Right cardiac atrium (tissue), 5 donors: ENCODE measurements around the gene FAM120A. TPM values are rescaled to one million over a fixed set of nuclear protein-coding genes. Genes with fewer than 3 reads are reported as not detected.

Source experiments
- ATAC-seq, 2 donors: fragments of 200-7000 bp; cut with Tn5 transposase; one replicate each; pipeline versions ENCODE4 v1.8.0 to v1.9.1; 2020; ENCODE audit warnings: moderate library complexity in 2 of 2, mild to moderate bottlenecking in 1 of 2
- DNase-seq, 3 donors: peaks; one replicate each; pipeline ENCODE4 v3.0.0-alpha.2; 2020
- H3K27ac ChIP-seq: one replicate; pipeline ENCODE4 v1.5.1; 2013; ENCODE audit warnings: mild to moderate bottlenecking, low read length, control low read depth, moderate library complexity
- H3K27me3 ChIP-seq: one replicate; pipeline ENCODE4 v1.6.1; 2013; ENCODE audit not compliant: control insufficient read depth, insufficient read depth
- H3K4me1 ChIP-seq: one replicate; pipeline ENCODE4 v1.6.1; 2013; ENCODE audit warnings: low read length; ENCODE audit not compliant: control insufficient read depth, insufficient read depth
- H3K4me3 ChIP-seq: one replicate; pipeline ENCODE4 v1.5.1; 2013; ENCODE audit warnings: low read length, control low read depth
- H3K9me3 ChIP-seq: one replicate; pipeline ENCODE4 v1.6.1; 2013; ENCODE audit warnings: low read length; ENCODE audit not compliant: control insufficient read depth
- WGBS: extraction: QIAGEN DNeasy Blood & Tissue Kit; methylation state at CpG from one replicate; pipeline ENCODE4 v1.1.7; 2013; 5-methylcytosine and 5-hydroxymethylcytosine counted together
- intact Hi-C, 4 donors: fragments of 100-400 bp; cut with DNase I; formaldehyde crosslinking; loops; one replicate each; pipeline versions ENCODE4 v1.11.0 to v1.14.0; 2022 to 2023
- polyA plus RNA-seq: library from polyadenylated mRNA; stranded (reverse); fragments of 200-250 nt; gene quantifications from one replicate; pipeline ENCODE4 v1.2.3, GENCODE V29; 2013
- total RNA-seq, 4 donors: library from RNA; stranded (reverse); fragmentation: NEBNext Ultra II Directional; extraction: Animal tissue kit (Norgen Biotek cat#: 25700); gene quantifications; one replicate each; pipeline ENCODE4 v1.2.1, GENCODE V29; 2021
- donor health status: healthy with polysubstance abuse.
- donor health status: DM: no; HTN: yes; CAD: no.
- donor health status: DM: no; HTN: no; CAD: no.
- donor health status: DM: no; HTN: yes; CAD: no; lungs with severe emphysema.
- donor health status: DM: yes; HTN: yes; CAD: no.

Gene FAM120A
- total and polyA plus RNA-seq, 5 donors = 42.3 to 111 (median 86.6) TPM

DNA sequence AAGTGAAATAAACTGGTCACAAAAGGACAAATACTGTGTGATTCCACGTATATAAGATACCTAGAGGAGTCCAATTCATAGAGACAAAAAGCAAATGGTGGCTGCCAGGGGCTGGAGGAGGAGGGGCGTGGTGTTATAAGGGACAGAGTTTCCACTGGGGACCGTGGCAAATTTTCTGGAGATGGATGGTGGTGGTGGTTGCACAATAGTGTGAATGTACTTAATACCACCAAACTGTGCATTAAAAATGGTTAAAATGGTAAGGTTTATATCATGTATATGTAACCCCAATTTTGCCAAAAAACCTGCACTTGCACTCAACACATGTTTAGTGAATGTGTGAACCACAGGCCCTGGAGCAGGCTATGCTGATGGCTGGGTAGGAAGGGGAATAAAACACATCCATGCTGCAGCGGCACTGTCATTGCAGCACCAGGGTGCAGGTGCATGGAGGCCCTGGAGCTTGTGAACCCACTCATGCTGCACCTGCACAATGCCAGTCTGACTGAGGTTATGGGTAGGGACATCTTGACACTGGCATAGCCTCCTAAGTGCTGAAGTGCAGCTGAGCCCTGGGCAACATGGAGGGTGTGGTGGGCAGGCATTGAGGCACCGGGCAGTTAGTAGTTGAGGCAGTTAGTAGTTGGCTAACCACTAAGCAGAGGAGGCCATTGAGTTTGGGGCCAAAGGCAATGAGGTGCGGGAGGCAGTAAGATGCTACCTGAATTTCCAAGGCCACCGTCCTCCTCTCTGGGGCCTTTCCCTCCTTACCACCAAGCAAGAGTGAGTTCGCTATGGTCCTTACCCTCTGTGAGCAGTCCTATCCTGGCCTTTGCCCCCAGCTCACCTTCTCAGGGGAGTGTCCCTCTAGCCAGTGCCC is 121.4 kb downstream of the FAM120A start:
- WGBS = 96% methylated on average over 8 of the region's 8 CpGs
- H3K27ac ChIP-seq = no peak overlapping the region
- H3K4me1 ChIP-seq = no peaks in the 10 kb centered on the region
- no peaks in the 10 kb centered on the region for H3K27me3 ChIP-seq
- intact Hi-C loops = no loop called here
- no peak for DNase-seq
- H3K4me3 ChIP-seq = no peak overlapping the region
- H3K9me3 ChIP-seq = no peaks in the 10 kb centered on the region
- no peak for ATAC-seq

DNA sequence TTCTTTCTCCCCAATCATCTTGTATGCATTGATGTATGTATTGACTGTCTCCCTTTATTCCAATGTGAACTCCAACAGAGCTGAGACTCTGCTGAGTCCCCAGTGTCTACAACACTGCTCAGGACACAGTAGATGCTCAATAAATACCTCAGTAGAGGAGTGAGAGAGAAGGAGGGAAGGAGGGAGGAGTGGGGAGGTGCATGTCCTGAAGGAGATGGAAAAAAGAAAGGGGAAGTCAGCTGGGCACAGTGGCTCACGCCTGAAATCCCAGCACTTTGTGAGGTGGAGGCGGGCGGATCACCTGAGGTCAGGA is 122.0 kb downstream of the FAM120A start:
- ATAC-seq = no peak
- intact Hi-C loops = no loop called here
- no peaks in the 10 kb centered on the region for H3K4me1 ChIP-seq
- H3K27me3 ChIP-seq = no peaks in the 10 kb centered on the region
- no peaks in the 10 kb centered on the region for H3K9me3 ChIP-seq
- DNase-seq = no peak
- H3K4me3 ChIP-seq = no peak overlapping the region
- 95% methylated on average over 3 of the region's 3 CpGs for WGBS
- no peak overlapping the region for H3K27ac ChIP-seq

DNA sequence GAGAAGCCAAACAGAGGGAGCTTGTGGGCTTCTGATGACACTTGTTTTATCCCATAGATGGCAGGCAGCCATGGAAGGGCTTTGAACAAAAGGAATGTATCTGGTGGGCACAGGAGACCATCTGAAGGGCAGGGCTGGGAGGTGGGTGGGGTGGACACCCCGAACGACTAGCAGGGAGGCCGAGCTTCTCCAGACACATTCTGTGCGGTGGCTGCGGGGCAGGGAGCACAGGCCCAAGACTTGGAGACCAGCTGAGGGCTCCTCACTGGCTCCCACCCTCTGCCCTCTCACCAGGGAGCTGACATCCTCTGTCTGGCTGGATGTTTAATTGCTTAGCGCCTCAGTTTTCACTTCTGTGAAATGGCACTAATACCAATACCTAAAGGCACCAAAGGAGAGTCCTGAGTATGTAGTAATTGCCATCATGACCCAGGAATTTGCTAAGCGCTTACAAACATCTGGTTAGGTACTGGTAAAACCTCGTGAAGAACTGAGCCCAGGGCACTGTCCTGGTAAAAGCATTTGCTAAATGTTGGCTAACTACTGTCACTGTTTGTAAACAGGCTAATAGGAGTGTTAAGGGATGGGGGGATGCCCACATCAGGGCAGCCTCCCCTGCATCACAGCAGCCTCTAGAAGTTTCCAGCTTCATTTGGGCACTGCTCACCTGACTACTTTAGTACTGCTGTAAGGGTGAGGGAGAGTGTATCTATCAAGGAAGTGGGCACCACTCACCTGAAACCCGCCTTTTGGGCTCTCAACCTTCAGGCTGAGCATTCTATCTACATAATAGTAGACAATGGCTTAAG is 122.8 kb downstream of the FAM120A start:
- WGBS = 85% methylated on average over 9 of the region's 9 CpGs
- intact Hi-C loops = no loop called here
- Histone ChIP-seq H3K4me3 (no peak overlapping the region), H3K27ac (no peak overlapping the region), H3K4me1 (no peaks in the 10 kb centered on the region), H3K9me3 (no peaks in the 10 kb centered on the region), H3K27me3 (no peaks in the 10 kb centered on the region)
- no peak for ATAC-seq
- peak in 1 of 3 donors; percentile 39 for DNase-seq

DNA sequence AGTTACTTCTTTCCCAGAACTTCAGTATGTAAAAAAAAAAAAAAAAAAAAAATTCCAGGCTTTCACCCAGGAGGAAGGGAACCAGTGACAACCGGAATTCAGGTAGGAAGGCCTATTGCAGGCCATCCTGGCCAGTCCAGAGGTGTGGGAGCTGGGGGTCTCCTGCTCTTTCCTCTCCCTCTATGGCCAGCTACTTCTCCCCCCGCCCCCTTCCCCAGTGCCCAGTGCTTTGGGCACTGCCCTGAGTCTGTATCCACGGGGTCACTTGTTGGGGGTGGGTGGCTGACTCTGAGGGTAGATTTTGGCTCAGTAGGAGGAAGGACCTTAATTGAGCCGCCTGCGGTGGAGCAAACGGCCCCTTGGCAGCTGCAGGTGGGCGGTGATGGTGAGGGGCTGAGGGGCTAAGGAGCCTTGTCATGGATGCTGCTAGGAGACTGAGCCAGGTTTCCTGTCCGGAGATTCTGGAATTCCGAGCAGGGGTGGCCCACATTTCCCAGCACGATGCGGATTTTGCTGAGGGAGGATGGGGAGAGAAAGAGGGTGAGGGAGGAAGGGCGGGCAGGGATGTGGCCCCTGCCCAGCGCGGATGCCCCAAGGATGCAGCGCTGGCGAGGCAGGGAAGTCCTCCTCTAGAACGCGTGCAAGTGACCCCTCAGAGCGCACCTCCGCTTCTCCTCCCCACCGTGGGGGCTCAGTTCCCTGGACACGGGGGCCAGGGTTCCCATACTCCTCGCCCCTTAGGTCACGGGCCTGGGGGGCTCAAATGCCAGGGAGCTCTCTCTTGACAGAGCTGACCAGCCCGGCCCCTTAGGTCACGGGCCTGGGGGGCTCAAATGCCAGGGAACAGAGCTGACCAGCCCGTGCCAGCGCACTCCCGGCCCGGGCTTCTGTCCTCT is 123.7 kb downstream of the FAM120A start:
- Histone ChIP-seq H3K4me3 (peak overlapping the region; percentile 88), H3K9me3 (no peaks in the 10 kb centered on the region), H3K27ac (peak overlapping the region; percentile 65), H3K27me3 (no peaks in the 10 kb centered on the region), H3K4me1 (peaks cover 3% of the 10 kb centered on the region)
- DNase-seq (peak in 2 of 3 donors; percentile 62 to 63), ATAC-seq (peak; percentile 3 to 55)
- intact Hi-C loops = no loop called here
- 16% methylated on average over 30 of the region's 30 CpGs for WGBS

DNA sequence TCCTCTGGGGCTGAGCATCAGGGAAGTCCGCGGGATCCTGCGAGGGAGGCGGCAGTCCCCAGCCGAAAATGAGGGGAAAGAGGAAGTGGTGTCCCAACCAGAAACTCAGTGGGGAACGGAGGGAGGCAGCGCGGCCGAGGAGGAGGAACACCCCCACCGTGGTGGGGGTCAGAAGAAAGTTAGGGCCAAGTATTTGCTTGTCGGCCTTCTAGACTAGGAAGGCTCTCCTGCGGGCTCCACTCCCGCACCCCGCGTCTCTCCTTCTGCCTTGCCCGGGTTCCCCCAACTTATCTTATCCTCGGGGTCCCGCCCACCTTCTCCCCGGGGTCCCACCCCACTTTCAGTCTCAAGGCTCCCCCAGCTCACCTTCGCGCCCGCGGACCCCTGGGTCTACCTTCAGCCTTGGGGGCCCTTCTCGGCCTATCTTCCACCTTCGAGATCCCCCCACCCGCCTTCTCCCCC is 124.3 kb downstream of the FAM120A start:
- no peaks in the 10 kb centered on the region for H3K27me3 ChIP-seq
- under 1% methylated on average over 26 of the region's 26 CpGs for WGBS
- H3K4me1 ChIP-seq = peaks cover 6% of the 10 kb centered on the region
- H3K27ac ChIP-seq = peak overlapping the region; percentile 65
- no peaks in the 10 kb centered on the region for H3K9me3 ChIP-seq
- intact Hi-C loops = no loop called here
- peak; percentile 63 to 86 (median 86) for DNase-seq
- peak overlapping the region; percentile 88 for H3K4me3 ChIP-seq
- ATAC-seq = peak in 1 of 2 donors; percentile 28

DNA sequence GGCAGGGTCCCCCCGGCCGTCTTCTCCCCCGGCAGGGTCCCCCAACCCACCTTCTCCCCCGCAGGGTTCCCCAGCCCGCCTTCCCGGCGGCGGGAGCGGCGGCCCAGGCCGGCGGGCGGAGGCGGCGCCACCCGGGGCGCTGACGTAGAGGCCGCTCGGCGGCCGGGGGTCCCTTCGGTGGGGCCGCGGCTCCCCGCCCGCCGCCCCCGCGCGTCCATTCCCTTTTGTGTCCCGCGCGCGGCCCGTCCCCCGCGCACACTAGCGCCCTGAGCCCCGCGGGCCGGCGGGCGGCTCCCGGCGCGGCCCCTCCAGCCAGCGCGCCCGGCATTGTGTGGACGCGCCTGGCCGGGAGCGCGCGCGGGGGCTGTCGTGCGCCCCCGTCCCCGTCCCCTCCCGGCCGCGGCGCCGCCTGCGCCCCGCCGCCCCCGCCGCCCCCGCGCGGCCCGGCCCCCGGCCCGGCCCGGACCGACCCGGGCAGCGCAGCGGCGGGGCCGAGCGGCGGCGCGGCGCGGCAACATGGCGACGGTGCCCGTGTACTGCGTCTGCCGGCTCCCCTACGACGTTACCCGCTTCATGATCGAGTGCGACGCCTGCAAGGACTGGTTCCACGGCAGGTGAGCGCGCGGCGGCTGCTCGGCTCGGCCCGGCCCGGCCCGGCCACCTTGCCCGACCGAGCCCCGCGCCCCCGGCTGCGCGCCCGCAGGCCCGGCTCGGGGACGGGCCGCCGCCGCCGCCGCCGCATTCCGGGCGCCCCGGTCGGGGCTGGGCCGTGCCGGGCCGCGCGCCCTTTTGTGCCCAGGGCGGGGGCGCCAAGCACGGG is 125.0 kb downstream of the FAM120A start, which contains the start of gene PHF2:
Gene PHF2, plus strand, starts transcription at position 327 of the 820 bp plus-strand sequence. Its CDS starts 190 bp downstream, at position 517.
- Histone ChIP-seq H3K4me3 (peak within 1 kb of the TSS; percentile 88), H3K9me3 (no peaks in the 10 kb centered on the region), H3K4me1 (peaks cover 9% of the 10 kb centered on the region), H3K27ac (peak within 1 kb of the TSS; percentile 84), H3K27me3 (no peaks in the 10 kb centered on the region)
- under 1% methylated on average over 138 of the region's 140 CpGs for WGBS
- intact Hi-C loops = no loop called here
- peak; percentile 27 to 28 for ATAC-seq
- DNase-seq = peak in 2 of 3 donors; percentile 75 to 80

DNA sequence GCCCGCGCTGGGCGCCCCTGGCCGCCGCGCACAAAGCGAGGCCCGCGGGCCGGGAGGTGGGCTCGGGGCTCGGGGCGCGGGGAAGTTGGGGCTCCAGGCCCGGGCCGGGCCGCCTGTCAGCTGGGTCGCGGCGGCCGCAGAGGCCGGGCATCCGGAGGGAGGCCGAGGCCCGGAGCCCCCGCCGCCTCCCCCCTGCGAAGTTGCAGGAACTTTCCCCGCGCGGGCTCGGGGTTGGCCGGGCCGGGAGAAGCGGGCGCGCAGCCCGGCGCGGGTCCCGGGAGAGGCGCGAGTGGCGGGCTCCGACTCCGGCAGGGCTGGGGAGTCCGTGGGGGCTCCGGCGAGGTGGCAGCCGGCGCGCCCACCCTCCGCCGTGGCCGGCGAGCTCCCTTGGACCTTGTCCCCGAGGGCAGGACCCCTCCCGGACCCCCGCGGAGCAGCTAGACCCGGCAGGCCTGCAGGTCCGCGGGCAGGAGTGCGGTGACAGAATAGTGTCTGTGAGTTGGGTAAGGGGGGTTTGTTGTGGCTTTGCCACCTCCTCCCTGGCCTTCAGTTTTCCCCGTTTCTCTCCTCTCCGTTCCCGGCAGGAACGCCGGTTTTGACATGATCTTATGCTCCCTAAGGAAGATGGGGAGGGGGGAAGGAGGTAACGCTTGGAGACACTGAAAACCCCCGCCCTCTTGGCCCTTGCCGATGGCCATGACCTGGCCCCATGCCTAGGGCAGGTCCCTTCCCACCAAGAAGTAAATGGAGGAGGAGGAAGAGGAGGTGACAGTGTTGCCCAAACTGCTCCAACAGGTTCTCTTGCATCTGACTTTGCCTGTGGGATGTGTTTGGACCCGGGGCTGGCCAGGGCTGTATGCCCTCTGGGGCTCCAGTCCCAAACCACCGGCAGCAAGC is 125.8 kb downstream of the FAM120A start:
- WGBS = 2% methylated on average over 74 of the region's 74 CpGs
- Histone ChIP-seq H3K4me3 (peak overlapping the region; percentile 88), H3K27me3 (no peaks in the 10 kb centered on the region), H3K9me3 (no peaks in the 10 kb centered on the region), H3K27ac (peak overlapping the region; percentile 84), H3K4me1 (peaks cover 14% of the 10 kb centered on the region)
- DNase-seq = peak; percentile 63 to 85 (median 83)
- intact Hi-C loops = no loop called here
- ATAC-seq = peak; percentile 8 to 11

DNA sequence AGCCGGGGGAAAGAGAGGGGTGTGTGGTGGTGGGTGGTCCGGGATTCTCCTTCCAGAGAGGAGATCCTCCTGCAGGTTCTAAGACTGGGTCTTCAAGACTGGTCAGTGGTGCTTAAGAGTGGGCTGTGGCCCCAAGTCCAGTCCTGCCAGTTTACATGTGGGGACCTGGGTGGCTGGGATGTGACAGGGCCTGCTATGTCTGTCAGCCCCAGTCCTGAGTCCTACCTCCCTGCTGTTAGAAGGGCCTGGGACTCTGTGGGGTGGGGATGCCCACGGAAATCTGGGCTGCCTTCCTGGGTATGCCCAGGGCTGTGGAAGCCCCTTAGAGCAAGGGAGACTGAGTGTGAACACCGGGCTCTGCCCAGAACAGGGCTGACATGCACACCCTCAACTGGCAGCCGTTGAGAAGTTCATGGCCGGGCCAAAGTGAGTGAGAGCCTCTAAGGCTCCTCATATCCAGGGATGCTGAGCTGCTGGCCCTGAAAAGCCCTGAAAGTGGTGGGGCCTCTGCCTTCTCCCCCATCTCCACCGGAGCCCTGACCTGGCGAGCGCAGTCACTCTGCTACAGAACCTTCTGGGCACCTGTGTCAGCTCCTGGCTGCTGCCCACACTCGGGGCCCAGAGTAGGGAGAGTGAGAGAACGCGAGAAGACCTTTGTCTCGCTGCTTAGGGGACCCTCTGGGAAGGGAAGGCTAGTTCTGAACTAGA is 126.6 kb downstream of the FAM120A start:
- Histone ChIP-seq H3K27me3 (no peaks in the 10 kb centered on the region), H3K4me3 (peak overlapping the region; percentile 88), H3K9me3 (no peaks in the 10 kb centered on the region), H3K27ac (peak overlapping the region; percentile 16), H3K4me1 (peaks cover 16% of the 10 kb centered on the region)
- peak; percentile 20 to 23 for ATAC-seq
- DNase-seq = peak in 1 of 3 donors; percentile 56
- intact Hi-C loops = no loop called here
- WGBS = 53% methylated on average over 13 of the region's 13 CpGs

DNA sequence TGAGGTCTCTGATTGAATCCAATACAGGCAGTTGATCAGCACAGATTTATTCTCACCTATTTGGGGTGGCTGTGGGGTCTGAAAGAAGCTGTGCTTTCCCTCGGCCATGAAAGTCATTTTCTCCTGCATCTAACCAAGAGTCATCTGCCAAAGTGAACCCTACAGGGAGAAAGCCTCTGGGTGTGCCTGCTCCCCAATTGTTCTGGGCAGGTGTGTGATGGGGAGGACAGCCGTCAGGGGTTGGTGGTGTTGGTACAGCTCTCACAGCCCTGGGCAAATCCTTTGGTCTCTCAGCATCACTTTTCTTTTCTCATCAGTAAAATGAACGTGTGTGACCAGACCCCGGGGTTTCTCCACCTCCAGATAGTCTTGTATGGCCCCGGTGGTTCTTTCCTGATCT is 127.4 kb downstream of the FAM120A start:
- Histone ChIP-seq H3K4me3 (no peak overlapping the region), H3K27me3 (no peaks in the 10 kb centered on the region), H3K27ac (no peak overlapping the region), H3K4me1 (peaks cover 16% of the 10 kb centered on the region), H3K9me3 (no peaks in the 10 kb centered on the region)
- intact Hi-C loops = no loop called here
- DNase-seq (no peak), ATAC-seq (no peak)
- 70% methylated on average over 5 of the region's 5 CpGs for WGBS
